Measurements from ENCODE around the gene XCR1.

Gene XCR1

GRCh38 chr3:45969953-45970352, 57.3 kb downstream of the XCR1 start:
- H3K27ac ChIP-seq: no peak overlapping the region

GRCh38 chr3:45969116-45969515, 58.2 kb downstream of the XCR1 start:
- TF ChIP-seq ZFX (IDR thresholded peaks at IDR 0.05): no peak
- TF ChIP-seq CTCF (conservative IDR thresholded peaks at IDR 0.05): no peak
- no peak overlapping the region for H3K27ac ChIP-seq

More at GRCh38 chr3:45969953-45970352, 57.3 kb downstream of the XCR1 start:
- TF ChIP-seq ZFX (IDR thresholded peaks at IDR 0.05) (no peak), CTCF (conservative IDR thresholded peaks at IDR 0.05) (no peak)

- TF ChIP-seq CTCF (conservative IDR thresholded peaks at IDR 0.05): no peak
- TF ChIP-seq ZFX (IDR thresholded peaks at IDR 0.05): no peak
- peak overlapping the region; percentile 70 for H3K27ac ChIP-seq
Measured at GRCh38 chr3:45968706-45969105, 58.6 kb downstream of the XCR1 start.

GRCh38 chr3:45968149-45968548, 59.1 kb downstream of the XCR1 start:
- no peak for TF ChIP-seq ZFX (IDR thresholded peaks at IDR 0.05)
- TF ChIP-seq CTCF (conservative IDR thresholded peaks at IDR 0.05): no peak
- peak overlapping the region; percentile 70 for H3K27ac ChIP-seq

GRCh38 chr3:45967724-45968123, 59.6 kb downstream of the XCR1 start:
- H3K27ac ChIP-seq: peak overlapping the region; percentile 70

More at GRCh38 chr3:45967724-45968123, 59.6 kb downstream of the XCR1 start:
- no peak for TF ChIP-seq ZFX (IDR thresholded peaks at IDR 0.05)

Measured in C4-2B (cell line).